ENCODE data around the gene MTHFSD. TPM values are rescaled to one million over a fixed set of nuclear protein-coding genes. Genes with fewer than 3 reads are reported as not detected.

Gene MTHFSD
- total RNA-seq, 1 experiment from 2014 or later = 15.4 TPM

- no peak for DNase-seq (ENCODE audit: low spot score)
These were observed 29.1 kb upstream of the MTHFSD start for GRCh38 chr16:86584071-86584685.

- DNase-seq (ENCODE audit: low spot score) = no peak
These were observed 26.4 kb upstream of the MTHFSD start for GRCh38 chr16:86581458-86581857.

GRCh38 chr16:86580791-86581170 lies 25.7 kb upstream of the MTHFSD start:
- no peak for DNase-seq (ENCODE audit: low spot score)

GRCh38 chr16:86580063-86580790 lies 25.2 kb upstream of the MTHFSD start:
- DNase-seq (ENCODE audit: low spot score) = no peak

- no peak for DNase-seq (ENCODE audit: low spot score)
These were observed 24.4 kb upstream of the MTHFSD start for GRCh38 chr16:86579268-86580062.

GRCh38 chr16:86578611-86579267 lies 23.7 kb upstream of the MTHFSD start:
- no peak for DNase-seq (ENCODE audit: low spot score)

- no peak for DNase-seq (ENCODE audit: low spot score)
These were observed 23.1 kb upstream of the MTHFSD start, which contains the start of gene FOXL1 for GRCh38 chr16:86578061-86578599. Gene FOXL1 (plus strand): TSS chr16:86578549. CDS start chr16:86578724, 175 bp downstream.

- DNase-seq (ENCODE audit: low spot score) = no peak
These were observed 22.4 kb upstream of the MTHFSD start for GRCh38 chr16:86577314-86577971.

GRCh38 chr16:86576591-86577313 lies 21.7 kb upstream of the MTHFSD start:
- DNase-seq (ENCODE audit: low spot score) = peak; percentile 3

- peak; percentile 88 for DNase-seq (ENCODE audit: low spot score)
These were observed 20.9 kb upstream of the MTHFSD start for GRCh38 chr16:86575754-86576557.

- no peak for DNase-seq (ENCODE audit: low spot score)
These were observed 20.2 kb upstream of the MTHFSD start for GRCh38 chr16:86575095-86575685.

GRCh38 chr16:86574646-86575045 lies 19.6 kb upstream of the MTHFSD start:
- DNase-seq (ENCODE audit: low spot score) = no peak

GRCh38 chr16:86573646-86574508 lies 18.8 kb upstream of the MTHFSD start:
- DNase-seq (ENCODE audit: low spot score) = no peak

- DNase-seq (ENCODE audit: low spot score) = no peak
These were observed 18.2 kb upstream of the MTHFSD start for GRCh38 chr16:86573215-86573614.

GRCh38 chr16:86572606-86573005 lies 17.6 kb upstream of the MTHFSD start:
- DNase-seq (ENCODE audit: low spot score) = no peak

GRCh38 chr16:86572041-86572521 lies 17.0 kb upstream of the MTHFSD start:
- DNase-seq (ENCODE audit: low spot score) = no peak

- DNase-seq (ENCODE audit: low spot score) = no peak
These were observed 16.5 kb upstream of the MTHFSD start for GRCh38 chr16:86571530-86571915.
